HEK293 (cell line): Measurements from ENCODE around the gene NAPSA.

ENCODE experiments used
- TCF7L2 ChIP-seq: IDR thresholded peaks from 2 replicates; pipeline ENCODE4 v1.6.1; 2011; ENCODE audit warnings: low read depth, mild to moderate bottlenecking, inconsistent platforms, low read length, moderate library complexity, borderline replicate concordance
- YY1 ChIP-seq: fragments of 450-650 bp; formaldehyde crosslinking; IDR thresholded peaks from 2 replicates; pipeline ENCODE4 v1.5.1; 2018; ENCODE audit warnings: missing biosample characterization, missing genetic modification characterization
- ZNF211 ChIP-seq: fragments of 450-650 bp; formaldehyde crosslinking; IDR thresholded peaks from 2 replicates; pipeline ENCODE4 v1.5.1; 2016; ENCODE audit warnings: low read depth, missing biosample characterization, missing genetic modification characterization
- ZNF341 ChIP-seq: fragments of 450-650 bp; formaldehyde crosslinking; IDR thresholded peaks from 2 replicates; pipeline ENCODE4; 2016; ENCODE audit warnings: low read depth, missing biosample characterization, missing genetic modification characterization
- ZNF621 ChIP-seq: fragments of 450-650 bp; formaldehyde crosslinking; IDR thresholded peaks from 2 replicates; pipeline ENCODE4 v1.5.1; 2017; ENCODE audit warnings: missing biosample characterization, missing genetic modification characterization
- ZNF777 ChIP-seq: fragments of 450-650 bp; formaldehyde crosslinking; IDR thresholded peaks from 2 replicates; pipeline ENCODE4 v1.5.1; 2017; ENCODE audit warnings: missing biosample characterization, missing genetic modification characterization, borderline replicate concordance
- ZSCAN23 ChIP-seq: fragments of 450-650 bp; formaldehyde crosslinking; IDR thresholded peaks from 2 replicates; pipeline ENCODE4 v1.5.1; 2016; ENCODE audit warnings: missing biosample characterization, missing genetic modification characterization
- TF ChIP-seq, protein P1 (sequence below): fragments of 450-650 bp; formaldehyde crosslinking; IDR thresholded peaks from 2 replicates; pipeline ENCODE4 v1.5.1; 2016; ENCODE audit warnings: missing biosample characterization, missing genetic modification characterization
- TF ChIP-seq, protein P2 (sequence below): fragments of 450-650 bp; formaldehyde crosslinking; IDR thresholded peaks from 2 replicates; pipeline ENCODE4 v1.5.1; 2017; ENCODE audit warnings: missing biosample characterization, missing genetic modification characterization

DNA sequence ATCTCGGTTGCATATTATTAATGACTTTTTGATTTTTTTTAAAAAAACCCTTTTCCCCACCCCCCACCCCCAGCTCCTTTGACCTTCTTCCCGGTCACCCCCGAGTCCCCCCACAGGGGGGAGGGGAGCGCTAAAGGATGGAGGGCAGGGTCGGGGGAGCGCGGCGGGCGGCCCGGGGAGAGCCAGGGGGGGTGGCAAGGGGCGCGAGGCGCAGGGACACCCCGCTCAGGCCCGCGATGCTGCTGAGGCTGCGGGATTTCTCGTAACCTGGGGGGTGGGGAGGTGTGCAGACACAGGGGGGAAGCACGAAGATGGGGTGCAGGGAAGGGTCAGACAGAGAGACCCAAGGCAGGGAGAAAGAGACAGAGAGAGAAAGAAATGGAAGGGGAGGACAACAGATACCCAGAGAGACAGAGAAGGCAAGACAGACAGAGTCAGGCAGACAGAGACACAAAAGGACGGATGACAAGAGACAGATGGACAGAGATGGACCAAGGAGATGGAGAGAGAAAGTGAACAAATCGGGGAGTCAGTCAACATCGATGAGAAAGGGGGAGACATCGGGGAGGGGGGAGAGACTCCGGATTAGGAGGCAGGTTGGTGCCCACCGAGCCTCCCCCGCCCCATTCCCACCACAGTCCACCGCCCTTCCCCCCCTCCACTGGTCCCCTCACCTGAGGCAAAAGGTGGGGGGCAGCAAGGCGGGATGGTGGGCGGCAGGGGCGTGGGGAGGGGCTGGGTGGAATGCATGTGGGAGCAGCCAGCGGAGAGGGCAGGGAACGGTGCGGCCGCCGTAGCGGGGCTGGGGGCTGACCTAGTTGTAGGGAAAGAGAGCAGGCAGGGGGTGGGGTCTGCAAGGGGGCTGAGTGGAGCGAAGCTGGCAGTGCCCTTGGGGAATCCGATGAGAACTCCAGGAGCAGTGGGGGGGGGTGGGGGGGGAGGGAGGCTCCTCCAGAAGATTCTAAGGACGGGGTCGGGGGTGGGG, 50.4 kb downstream of the NAPSA start:
- TF ChIP-seq ZNF621 (tag by site-specific recombination): no peak
- TF ChIP-seq ZNF777: no peak
- TF ChIP-seq ZNF341: no peak
- TF ChIP-seq ZNF211 (tag by site-specific recombination): no peak
- TF ChIP-seq, protein P1, sequence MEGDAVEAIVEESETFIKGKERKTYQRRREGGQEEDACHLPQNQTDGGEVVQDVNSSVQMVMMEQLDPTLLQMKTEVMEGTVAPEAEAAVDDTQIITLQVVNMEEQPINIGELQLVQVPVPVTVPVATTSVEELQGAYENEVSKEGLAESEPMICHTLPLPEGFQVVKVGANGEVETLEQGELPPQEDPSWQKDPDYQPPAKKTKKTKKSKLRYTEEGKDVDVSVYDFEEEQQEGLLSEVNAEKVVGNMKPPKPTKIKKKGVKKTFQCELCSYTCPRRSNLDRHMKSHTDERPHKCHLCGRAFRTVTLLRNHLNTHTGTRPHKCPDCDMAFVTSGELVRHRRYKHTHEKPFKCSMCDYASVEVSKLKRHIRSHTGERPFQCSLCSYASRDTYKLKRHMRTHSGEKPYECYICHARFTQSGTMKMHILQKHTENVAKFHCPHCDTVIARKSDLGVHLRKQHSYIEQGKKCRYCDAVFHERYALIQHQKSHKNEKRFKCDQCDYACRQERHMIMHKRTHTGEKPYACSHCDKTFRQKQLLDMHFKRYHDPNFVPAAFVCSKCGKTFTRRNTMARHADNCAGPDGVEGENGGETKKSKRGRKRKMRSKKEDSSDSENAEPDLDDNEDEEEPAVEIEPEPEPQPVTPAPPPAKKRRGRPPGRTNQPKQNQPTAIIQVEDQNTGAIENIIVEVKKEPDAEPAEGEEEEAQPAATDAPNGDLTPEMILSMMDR (tag by site-specific recombination): no peak
- TF ChIP-seq, protein P2, sequence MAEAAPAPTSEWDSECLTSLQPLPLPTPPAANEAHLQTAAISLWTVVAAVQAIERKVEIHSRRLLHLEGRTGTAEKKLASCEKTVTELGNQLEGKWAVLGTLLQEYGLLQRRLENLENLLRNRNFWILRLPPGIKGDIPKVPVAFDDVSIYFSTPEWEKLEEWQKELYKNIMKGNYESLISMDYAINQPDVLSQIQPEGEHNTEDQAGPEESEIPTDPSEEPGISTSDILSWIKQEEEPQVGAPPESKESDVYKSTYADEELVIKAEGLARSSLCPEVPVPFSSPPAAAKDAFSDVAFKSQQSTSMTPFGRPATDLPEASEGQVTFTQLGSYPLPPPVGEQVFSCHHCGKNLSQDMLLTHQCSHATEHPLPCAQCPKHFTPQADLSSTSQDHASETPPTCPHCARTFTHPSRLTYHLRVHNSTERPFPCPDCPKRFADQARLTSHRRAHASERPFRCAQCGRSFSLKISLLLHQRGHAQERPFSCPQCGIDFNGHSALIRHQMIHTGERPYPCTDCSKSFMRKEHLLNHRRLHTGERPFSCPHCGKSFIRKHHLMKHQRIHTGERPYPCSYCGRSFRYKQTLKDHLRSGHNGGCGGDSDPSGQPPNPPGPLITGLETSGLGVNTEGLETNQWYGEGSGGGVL (tag by site-specific recombination): peak; percentile 78
- TF ChIP-seq TCF7L2: no peak
- TF ChIP-seq YY1: no peak
- TF ChIP-seq ZSCAN23 (tag by site-specific recombination): no peak
